GM12801 (cell line): Measurements from ENCODE around the gene TLR6.

Source experiments
- CTCF ChIP-seq: IDR thresholded peaks from one replicate; pipeline ENCODE4 v1.5.1; 2011; ENCODE audit warnings: control low read depth; ENCODE audit not compliant: insufficient read length; ENCODE audit errors: extremely low read depth

TLR6 gene

GRCh38 chr4:38803833-38804653 is 52.6 kb downstream of the TLR6 start:
- TF ChIP-seq CTCF: no peak

- TF ChIP-seq CTCF: no peak
Measured at GRCh38 chr4:38802561-38803355, 53.9 kb downstream of the TLR6 start.

- TF ChIP-seq CTCF: no peak
Measured at GRCh38 chr4:38800961-38801450, 55.6 kb downstream of the TLR6 start.

- no peak for TF ChIP-seq CTCF
Measured at GRCh38 chr4:38800366-38800765, 56.3 kb downstream of the TLR6 start.

- TF ChIP-seq CTCF: no peak
Measured at GRCh38 chr4:38795087-38795486, 61.5 kb downstream of the TLR6 start.

- no peak for TF ChIP-seq CTCF
Measured at GRCh38 chr4:38794051-38794450, 62.6 kb downstream of the TLR6 start.

GRCh38 chr4:38791010-38791409 is 65.6 kb downstream of the TLR6 start:
- TF ChIP-seq CTCF: no peak
